ENCODE results near the gene TTC39C.

The TTC39C gene

DNA sequence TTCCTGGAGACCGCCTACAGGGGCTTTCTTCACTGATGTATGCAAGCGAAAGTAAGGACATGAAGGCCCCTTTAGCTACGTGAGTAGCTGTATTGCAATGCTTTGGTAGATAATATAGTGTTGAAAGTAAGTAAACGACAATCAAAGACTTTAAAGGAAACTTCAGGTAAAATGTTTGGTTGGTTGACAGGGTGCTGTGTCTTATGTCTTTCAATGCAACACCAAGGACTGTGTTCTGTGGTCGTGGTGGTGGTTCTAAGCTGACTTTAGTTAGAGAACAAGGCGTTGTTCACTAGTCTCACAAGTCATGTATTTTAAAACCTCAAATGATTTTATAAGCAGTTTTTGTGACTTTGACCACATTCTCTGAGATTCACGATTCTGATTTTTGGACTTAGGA lies 66.3 kb downstream of the TTC39C start:
- no peak for DNase-seq (ENCODE audit: low read depth in 2 of 2, low spot score in 1 of 2)

DNA sequence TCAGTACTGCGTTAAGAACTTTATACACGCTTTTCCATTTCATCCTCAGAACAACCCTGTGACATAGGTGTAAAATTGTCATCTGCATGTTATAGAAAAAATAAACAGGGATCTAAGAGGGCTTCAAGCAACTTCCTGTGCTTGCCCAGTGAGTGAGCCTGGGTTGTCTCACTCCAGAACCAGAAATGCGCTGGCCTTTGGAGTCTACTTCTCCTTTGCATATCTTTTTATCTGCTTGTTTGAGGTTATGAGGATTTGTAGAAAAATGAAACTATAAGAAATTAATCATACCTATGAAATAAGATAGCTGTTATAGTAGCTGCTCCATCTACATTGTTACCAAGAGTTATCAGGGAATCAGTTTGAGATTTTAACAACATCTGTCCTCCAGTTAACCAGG lies 69.0 kb downstream of the TTC39C start:
- no peak for DNase-seq (ENCODE audit: low read depth in 2 of 2, low spot score in 1 of 2)

DNA sequence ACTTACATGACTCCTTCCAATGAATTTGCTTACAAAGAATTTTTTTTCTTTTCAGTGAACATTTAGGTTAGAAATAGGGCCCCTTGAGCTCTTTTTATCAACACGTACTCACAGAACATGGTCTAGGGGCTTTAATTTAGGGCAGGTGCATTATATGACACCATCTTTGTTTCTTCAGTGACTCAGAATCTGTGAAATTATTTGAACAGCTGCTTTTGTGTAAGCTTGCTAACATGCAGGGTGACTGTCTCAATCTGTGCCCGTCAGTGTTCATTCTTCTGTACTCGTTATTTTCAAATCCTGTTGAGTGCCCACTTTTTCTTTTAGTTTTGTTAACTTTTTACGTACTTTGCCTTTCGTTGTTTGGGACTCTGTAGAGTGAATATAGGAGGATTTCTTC lies 71.5 kb downstream of the TTC39C start:
- no peak for DNase-seq (ENCODE audit: low read depth in 2 of 2, low spot score in 1 of 2)

DNA sequence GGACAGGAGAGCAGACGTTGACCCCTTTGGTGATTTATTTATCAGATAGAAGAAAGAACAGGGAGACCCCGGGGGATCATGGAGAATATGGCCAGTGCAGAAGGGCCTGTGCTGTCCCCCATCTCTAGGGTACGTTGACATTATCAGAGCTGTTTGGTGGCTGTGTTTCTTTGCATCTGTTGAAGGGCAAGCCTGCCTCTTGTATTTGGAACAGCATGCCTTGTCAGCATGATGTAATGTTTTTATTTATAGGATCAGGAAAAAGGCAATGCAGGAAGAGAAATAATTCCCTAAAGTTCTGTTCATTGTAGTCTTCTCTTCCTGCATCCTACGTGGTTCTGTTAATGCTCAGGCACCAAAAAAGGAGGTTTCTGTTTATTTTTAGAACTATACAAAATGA lies 74.5 kb downstream of the TTC39C start:
- no peak for DNase-seq (ENCODE audit: low read depth in 2 of 2, low spot score in 1 of 2)

DNA sequence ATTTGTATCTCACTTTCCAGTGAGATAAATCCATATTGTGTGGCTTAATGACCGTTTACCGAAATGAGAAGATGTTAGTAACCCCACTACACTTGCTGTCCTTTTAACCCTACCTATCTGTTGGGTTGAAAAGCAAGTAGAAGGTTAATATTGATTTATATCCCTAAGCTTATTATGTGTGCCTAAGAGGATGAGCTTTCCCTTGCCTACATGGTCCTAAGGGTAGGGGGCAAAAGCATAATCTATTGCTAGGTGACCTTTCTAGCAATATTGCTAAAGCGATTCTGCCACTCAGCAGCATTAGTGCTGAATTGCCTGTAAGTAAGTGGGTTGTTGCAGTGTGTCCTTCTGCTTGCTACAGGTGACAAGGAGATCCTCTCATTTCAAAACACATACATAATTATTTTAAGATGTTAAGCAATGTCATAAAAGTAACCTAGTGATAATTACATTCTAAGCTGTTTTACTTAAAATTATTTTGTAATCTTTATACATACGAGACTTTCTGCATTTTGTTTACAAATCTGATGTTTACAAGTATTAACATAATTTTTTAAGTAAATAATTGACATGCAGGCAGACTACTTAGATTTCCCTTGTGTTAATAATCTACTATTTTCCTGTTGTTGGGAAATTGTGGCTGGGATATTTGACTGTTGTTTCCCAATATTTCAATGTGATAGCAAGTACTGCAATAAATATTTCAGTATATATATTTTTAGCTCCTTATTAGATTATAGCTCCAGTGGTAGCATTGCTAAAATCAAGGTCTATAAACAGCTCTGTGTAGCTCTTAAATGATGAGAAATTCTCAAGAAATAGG lies 75.2 kb downstream of the TTC39C start:
- no peak for DNase-seq (ENCODE audit: low read depth in 2 of 2, low spot score in 1 of 2)

DNA sequence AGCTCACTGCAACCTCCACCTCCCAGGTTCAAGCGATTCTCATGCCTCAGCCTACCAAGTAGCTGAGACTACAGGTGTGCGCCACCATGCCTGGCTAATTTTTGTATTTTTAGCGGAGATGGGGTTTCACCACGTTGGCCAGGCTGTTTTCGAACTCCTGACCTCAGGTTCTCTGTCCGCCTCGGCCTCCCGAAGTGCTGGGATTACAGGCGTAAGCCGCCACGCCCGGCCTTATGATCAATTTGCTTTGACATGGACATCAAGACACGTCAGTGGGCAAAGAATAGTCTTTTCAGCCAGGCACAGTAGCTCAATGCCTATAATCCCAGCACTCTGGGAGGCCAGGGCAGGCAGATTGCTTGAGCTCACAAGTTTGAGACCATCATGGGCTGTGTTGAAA lies 76.3 kb downstream of the TTC39C start:
- DNase-seq (ENCODE audit: low read depth in 2 of 2, low spot score in 1 of 2), result no peak

DNA sequence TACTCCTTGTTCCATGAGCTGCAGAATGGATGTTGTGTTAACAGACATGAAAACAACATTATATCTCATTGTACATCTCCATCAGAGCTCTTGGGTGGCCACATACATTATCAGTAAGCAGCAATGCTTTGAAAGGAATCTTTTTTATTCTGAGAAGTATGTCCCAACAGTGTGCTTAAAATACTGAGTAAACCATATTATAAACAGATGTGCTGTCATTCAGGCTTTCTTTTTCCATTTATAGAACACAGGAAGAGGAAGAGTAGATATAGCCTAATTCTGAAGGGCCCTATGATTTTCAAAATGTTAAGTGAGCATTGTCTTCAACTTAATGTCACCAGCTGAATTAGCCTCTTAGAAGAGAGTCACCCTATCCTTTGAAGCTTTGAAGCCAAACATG lies 80.0 kb downstream of the TTC39C start:
- no peak for DNase-seq (ENCODE audit: low read depth in 2 of 2, low spot score in 1 of 2)

DNA sequence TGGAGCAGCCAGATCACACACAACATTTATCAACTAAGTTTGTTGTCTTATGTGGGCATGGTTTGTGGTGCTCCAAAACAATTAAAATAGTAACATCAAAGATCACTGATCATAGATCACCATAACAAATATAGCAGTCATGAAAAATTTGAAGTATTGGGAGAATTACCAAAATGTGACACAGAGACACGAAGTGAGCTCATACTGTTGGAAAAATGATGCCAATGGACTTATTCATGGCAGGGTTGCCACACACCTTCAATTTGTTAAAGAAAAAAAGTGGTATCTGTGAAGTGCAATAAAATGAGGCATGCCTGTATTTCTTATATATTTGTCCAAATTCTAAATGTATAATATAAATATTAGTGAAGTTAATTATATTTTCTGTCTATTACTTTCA lies 81.4 kb downstream of the TTC39C start:
- no peak for DNase-seq (ENCODE audit: low read depth in 2 of 2, low spot score in 1 of 2)

DNA sequence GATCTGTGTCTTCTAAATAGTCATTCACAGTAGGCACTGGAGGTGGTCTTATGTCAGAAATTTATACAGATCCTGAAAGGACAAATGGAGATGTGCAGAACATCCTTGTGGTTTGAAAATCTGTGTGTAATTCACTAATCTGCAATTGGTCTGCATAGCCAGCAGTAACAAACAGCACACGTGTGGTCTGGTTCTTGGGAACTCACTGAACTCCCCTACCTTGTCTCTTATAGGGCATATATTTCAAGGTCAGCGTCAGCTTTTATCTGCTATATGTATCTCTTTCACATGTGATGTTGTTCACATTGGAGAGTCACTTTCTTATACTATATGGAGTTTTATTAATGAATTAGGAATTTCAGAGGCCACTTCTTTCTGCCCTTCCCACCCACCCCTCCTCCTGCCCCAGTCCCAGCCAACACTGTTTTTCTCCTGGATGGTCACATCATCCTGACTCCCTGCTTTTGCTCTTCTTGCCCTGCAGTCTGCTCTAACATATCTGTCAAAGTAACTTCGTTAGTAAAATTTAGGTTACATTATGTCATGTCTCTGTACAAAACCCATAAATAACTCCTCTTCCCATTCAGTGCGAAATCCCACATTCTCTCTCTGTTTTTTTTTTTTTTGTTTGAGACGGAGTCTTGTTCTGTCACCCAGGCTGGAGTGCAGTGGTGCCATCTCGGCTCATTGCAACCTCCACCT lies 88.9 kb downstream of the TTC39C start:
- DNase-seq (ENCODE audit: low read depth in 2 of 2, low spot score in 1 of 2), result no peak

DNA sequence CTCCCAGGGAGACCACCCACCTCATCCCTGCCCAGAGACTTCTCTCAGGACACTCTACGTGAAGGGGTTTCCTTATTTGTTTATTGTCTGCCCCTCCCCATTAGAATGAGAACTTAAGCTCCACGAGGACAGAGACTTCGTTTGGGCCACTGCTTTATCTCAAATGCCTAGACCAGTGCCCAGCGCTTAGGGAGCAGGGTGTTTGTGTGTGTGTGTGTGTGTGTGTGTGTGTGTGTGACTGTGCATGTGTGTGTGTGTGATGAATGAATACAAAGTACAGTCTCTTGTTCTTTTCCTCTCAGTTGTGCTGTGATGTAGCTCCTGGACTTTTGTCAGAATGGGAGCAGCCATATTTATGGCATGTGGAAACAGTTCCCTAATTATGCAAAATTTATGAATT lies 89.9 kb downstream of the TTC39C start:
- DNase-seq (ENCODE audit: low read depth in 2 of 2, low spot score in 1 of 2), result no peak

DNA sequence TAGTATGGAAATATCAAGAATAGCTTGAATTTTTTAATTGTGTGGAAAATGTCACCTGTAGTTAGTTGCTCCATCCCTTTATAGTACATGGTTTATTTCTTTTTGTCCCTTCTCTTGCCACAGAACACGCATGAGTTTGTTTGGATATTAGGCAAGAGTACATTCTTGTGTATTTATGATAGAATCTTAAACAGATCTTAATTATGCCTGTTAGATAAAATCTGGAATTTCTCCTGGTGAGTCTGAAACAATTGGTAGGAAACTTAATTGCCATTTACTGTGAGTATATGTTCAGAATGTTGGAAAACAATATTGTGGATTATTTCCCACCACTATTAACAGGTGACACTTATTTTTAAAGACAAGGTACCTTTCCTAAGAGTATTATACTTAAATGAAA lies 94.1 kb downstream of the TTC39C start:
- DNase-seq (ENCODE audit: low read depth in 2 of 2, low spot score in 1 of 2), result no peak

DNA sequence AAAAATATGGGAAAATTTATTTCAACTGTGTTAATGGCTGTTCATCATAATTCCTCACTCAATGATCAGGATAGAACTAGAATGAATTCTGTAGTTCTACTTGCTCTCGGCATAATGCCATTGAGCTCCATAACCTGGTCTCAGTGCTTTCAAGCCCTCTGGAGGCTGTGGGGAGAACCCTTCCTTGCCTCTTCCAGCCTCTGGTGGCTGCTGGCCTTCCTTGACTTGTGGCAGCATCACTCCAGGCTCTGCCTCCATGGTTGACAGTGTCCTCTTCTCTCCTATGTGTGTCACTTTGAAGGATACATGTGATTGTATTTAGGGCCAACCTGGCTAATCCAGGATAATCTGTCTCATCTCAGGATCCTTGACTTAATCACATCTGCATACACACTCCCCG lies 97.4 kb downstream of the TTC39C start:
- no peak for DNase-seq (ENCODE audit: low read depth in 2 of 2, low spot score in 1 of 2)

DNA sequence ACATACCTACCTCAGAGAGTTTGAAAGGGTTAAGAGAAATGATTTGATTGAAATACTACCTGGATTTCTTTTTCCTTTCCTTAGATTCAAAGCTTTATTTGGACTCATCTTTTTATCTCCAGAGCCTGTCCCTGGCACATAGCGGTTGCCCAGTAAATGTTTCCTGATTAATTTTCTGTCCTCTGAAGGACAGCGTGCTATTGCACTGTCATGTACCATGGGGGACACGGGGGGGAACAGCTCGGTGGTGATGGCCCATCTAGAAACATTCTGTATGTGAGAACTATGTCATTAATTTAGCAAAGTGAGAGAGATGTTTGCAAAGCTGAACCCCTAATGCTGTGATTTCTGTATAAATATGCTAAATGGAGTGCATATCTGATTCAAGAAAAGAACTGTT lies 97.9 kb downstream of the TTC39C start:
- no peak for DNase-seq (ENCODE audit: low read depth in 2 of 2, low spot score in 1 of 2)

DNA sequence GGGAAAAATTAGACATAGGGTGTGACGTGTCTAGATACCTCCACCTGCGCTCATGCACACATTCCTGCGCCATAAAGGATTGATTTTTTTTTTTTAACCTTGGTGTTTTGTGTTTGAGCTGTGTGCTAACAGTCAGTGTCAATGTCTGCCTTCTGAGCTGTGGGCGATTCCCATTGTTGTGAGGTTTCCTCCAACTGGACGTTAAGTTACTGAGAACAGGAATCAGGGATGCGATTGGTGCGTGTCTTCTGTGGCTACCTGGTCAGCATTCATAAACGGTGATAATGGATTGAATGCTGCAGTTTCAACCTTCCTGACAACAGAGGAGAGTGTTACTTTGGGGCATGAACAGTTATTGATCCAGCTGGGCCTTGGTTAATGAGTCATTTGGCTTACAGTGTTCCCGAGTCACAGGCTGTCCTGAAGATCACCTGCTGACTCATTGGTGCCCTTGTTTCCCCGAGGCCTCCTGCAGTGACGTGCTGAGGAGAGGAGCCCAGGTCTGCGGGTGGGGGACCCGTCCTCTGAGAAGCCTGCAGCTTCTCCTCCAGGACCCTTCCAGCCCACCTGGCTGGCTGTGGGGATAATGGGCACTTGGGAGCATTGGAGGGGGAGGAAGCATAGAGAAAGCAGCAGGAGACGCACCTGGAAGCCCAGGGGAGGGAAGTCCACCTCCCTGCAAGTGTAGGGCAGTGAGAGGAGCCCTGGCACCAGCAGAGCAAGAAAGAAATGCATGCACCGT lies 98.5 kb downstream of the TTC39C start:
- DNase-seq (ENCODE audit: low read depth in 2 of 2, low spot score in 1 of 2), result no peak

DNA sequence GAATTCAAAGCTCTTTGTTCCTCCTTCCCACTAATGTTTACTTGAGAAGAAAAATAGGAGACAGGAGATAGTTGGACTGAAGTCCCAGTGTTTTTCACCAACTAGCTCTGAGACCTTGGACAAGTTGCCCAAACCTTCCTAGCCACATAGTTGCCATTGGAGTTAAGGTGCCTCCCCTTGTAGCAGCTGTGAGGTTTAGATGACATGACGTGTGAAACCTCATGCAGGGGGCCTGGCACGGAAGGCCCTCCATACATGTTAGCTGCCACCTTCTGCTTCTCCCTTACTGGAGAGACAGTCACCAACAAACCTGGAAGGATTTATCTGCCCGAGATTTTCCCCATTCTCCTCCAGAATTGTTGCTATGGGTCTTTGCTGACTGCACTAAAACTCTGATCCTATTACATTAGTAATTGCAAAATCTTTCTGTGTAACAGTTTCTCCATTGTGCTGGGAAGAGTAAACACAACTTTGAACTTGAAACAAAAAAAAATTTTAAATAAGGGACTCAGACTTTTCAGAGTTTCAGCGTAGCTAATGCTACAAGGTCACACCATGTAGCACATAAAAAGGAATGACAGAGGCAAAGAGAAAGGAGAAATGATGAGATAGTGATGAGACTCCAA lies 100.5 kb downstream of the TTC39C start:
- DNase-seq (ENCODE audit: low read depth in 2 of 2, low spot score in 1 of 2), result no peak

DNA sequence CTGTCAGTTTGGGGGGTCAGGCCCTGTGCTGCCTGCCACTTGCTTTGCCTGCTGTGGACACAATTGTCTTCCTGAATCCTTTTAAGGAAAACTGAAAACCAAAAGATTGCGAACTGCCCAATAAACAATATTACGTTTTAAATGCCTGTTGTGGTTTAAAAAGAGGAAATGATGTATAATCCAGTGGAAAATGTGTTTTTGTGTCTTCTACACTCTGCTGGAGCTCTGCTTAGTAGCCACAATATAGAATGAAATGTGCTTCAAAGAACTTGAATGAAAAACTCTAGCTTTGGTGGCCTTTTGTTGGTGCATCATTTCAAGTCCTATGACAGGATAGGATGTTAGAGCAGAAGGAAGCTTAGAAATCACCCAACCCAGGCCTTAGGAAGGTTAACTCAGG lies 101.1 kb downstream of the TTC39C start:
- DNase-seq (ENCODE audit: low read depth in 2 of 2, low spot score in 1 of 2), result no peak

DNA sequence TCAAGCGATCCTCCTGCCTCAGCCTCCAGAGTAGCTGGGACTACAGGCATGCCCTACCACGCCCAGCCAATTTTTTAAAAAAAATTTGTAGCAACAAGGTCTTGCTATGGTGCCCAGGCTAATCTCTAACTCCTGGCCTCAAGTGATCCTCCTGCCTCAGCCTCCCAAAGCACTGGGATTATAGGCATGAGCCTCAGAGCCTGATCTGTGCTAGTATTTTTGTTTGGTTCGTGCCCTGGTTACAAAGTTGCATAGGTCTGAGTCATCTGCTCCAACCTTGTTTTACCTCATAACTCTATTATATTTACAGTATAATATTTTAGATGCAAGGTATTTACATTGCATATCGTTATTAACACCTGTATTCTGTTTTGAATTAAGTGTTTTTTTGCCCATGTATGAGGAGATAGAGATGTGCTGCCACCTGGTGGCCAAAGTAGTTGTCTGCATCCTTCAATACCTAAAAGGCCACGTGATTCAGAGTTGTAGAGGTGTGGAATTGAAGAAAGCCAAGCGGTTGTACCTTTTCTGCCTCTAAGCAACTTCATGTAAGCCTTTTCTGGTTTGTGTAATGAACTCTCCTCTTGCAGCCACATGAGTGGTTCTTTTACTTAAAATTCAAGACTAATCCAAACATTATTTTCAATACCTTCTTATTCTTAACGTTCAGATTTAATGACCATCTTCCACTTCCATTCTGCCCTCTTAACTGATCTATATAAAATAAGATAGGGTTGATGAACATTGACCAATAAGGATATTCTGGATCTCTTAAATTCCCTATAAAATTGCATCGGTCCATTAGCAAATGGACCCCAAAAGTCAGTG lies 104.4 kb downstream of the TTC39C start:
- DNase-seq (ENCODE audit: low read depth in 2 of 2, low spot score in 1 of 2), result peak; percentile 48 to 62

DNA sequence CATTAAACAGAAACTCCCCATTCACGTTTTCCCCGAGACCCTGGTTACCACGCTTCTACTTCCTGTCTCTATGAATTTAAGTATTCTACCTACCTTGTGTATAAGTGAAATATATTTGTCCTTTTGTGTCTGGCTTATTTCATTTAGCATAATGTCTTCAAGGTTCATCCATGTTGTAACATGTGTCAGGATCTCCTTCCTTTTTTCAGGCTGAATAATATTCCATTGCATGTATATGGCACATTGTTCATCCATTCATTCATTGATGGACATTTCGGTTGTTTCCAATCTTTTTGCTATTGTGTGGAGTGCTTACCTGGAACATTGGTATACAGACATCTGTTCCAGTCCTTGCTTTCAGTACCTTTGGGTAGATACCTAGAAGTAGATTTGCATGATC lies 106.1 kb downstream of the TTC39C start:
- DNase-seq (ENCODE audit: low read depth in 2 of 2, low spot score in 1 of 2), result no peak

DNA sequence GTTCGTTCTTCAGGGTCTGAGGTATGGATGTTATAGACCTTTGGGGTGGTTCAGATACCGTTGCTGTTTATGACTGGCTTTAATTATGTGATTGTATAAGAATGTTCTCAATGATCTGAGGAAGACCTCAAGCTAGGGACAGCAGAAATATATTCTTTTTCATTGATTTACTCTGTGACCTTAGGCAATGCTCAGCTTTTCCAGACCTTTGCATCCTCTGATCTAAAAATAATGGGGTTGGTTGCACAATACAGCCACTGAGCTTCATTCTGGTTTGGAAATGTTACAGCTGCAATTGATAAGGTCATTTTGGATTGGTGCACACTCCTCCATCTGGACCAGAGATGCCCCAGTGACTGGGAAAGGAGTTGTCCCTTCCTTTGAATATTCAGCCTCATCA lies 107.1 kb downstream of the TTC39C start:
- no peak for DNase-seq (ENCODE audit: low read depth in 2 of 2, low spot score in 1 of 2)

DNA sequence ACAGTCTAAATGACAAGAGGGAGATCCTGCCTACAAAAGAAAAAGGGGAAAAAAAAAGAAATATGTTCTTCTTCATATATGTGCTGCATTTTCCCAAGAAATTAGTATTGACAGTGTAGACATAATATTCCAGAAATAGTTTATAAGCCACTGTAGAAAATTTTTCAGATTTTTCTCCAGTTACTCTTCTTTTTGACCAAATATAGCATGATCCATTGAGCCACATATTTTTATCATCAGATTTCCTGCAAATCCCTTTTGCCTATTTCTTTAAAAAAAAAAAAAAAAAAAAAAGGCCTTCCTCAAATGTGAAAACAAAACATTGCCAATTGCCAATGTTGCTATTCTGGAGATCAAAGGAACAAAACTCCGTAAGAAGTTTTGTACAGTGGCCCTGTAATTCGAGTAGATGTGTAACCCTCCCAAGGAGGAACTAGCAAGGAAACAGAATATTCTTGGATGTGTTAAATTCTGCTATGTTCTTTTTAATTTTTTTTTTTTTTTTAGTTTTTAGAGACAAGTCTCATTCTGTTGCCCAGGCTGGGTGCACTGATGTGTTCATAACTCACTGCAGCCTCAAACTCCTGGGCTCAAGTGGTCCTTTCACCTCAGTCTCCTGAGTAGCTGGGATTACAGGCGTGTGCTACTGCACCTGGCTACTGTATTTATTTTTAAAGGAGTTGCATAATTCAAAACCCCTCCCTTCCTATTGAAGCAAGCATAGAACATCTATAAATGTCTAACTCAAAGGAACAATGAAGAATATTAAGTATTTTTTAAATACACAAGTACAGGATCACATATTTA lies 111.8 kb downstream of the TTC39C start:
- no peak for DNase-seq (ENCODE audit: low read depth in 2 of 2, low spot score in 1 of 2)

All from stimulated activated CD8-positive, alpha-beta memory T cell treated with anti-CD3 and anti-CD28 coated beads, Interleukin-4, amount 100 ng/mL, for 4 hours (primary cell).